Prostate gland (tissue), 2 donors: ENCODE data around the gene MYO18B.

Source experiments
- POLR2A ChIP-seq: fragments of 450-650 bp; IDR thresholded peaks from one replicate; pipeline ENCODE4 v1.6.1; 2016; ENCODE audit warnings: antibody characterized with exemption, mild to moderate bottlenecking
- POLR2AphosphoS5 ChIP-seq: sonication (generic); formaldehyde crosslinking; IDR thresholded peaks from one replicate; pipeline ENCODE4 v1.6.1; 2017; ENCODE audit warnings: antibody characterized with exemption
- TF ChIP-seq, protein P1 (sequence below), 4 experiments: fragments of 200-600 bp in 2 of 4; fragments of 450-650 bp in 2 of 4; sonication (generic) in 2 of 4; IDR thresholded peaks; 1 replicate in 3 of 4; 2 replicates in 1 of 4; pipeline ENCODE4 v1.5.1; 2016 to 2019; ENCODE audit warnings: antibody characterized with exemption in 4 of 4, mild to moderate bottlenecking in 2 of 4, moderate library complexity in 2 of 4

DNA sequence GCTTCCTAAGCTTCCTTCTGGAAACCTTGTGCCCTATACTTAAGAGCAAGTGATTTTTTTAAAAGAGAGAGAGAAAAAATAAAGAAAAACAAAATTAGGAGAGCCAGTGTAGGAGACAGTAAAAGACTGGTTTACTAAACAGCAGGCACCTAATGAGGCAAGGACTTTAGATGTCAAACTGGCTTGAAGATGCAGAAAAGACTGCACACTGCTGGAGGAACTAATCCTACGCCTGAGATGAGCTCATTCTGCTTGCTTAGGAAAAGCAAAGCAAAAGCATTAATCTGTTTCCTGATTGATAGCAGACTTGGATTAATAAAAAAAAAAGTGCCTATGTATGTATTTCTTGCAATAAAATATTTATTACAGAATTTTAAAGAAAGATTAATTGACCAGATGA is 313.7 kb downstream of the MYO18B start:
- TF ChIP-seq, protein P1, sequence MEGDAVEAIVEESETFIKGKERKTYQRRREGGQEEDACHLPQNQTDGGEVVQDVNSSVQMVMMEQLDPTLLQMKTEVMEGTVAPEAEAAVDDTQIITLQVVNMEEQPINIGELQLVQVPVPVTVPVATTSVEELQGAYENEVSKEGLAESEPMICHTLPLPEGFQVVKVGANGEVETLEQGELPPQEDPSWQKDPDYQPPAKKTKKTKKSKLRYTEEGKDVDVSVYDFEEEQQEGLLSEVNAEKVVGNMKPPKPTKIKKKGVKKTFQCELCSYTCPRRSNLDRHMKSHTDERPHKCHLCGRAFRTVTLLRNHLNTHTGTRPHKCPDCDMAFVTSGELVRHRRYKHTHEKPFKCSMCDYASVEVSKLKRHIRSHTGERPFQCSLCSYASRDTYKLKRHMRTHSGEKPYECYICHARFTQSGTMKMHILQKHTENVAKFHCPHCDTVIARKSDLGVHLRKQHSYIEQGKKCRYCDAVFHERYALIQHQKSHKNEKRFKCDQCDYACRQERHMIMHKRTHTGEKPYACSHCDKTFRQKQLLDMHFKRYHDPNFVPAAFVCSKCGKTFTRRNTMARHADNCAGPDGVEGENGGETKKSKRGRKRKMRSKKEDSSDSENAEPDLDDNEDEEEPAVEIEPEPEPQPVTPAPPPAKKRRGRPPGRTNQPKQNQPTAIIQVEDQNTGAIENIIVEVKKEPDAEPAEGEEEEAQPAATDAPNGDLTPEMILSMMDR (IDR thresholded peaks at IDR 0.05) = no peak
- TF ChIP-seq POLR2A (no peak), POLR2AphosphoS5 (no peak)
